ENCODE measurements around the gene DLGAP1.
"Not testable (repeated sequence)": the region's sequence is repeated elsewhere in the genome, so short reads cannot be mapped to it uniquely, and the experiment has no call there.

DLGAP1 gene

GRCh38 chr18:3712491-3712890, 742.6 kb downstream of the DLGAP1 start:
- DNase-seq: no peak

- DNase-seq: no peak
Measured at GRCh38 chr18:3710712-3711301, 744.3 kb downstream of the DLGAP1 start.

GRCh38 chr18:3709205-3709604, 745.9 kb downstream of the DLGAP1 start:
- DNase-seq: no peak

DNA sequence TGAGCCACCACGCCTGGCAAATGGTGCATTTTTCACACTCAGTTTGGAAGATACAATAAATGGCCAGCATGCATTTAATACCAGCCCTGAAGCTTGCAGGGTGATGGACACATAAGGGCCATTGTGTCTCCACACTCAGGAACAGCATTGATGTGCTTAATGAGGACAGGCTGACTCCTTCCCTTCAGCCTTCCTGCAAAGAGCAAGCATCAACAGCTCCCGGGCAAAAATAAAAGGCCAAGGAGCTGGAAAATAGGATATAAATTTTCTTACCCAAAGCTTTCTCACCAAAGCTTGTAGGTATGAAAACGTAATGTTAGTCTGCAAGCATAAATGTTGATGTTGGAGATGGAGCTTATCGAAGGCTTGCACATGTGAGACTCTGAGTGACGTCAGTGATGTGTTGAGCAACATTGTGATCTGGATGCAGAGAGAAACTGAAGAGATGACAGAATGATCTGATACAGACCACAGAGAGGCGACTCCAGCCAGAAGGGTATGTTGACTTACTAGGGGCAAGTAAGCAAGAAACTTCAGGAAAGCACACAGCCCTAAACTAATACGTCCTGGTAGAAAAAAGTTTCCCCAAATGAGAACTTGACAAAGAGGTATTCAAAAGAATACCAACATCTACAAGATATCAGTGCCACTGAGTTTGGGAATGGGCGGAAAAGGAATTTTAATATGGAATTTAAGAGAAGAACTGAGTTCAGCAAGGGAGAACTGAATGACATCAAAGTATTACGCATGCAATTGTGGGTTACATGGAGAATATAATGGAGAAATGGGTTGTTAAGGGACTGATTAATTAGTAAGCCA, 748.6 kb downstream of the DLGAP1 start:
- no peak for DNase-seq

GRCh38 chr18:3704556-3705344, 750.4 kb downstream of the DLGAP1 start:
- no peak for DNase-seq

- peak in 1 of 5 donors; percentile 6 for DNase-seq
Measured at GRCh38 chr18:3703732-3704176, 751.4 kb downstream of the DLGAP1 start.

GRCh38 chr18:3699707-3700567, 755.2 kb downstream of the DLGAP1 start:
- not testable (repeated sequence) for DNase-seq

DNA sequence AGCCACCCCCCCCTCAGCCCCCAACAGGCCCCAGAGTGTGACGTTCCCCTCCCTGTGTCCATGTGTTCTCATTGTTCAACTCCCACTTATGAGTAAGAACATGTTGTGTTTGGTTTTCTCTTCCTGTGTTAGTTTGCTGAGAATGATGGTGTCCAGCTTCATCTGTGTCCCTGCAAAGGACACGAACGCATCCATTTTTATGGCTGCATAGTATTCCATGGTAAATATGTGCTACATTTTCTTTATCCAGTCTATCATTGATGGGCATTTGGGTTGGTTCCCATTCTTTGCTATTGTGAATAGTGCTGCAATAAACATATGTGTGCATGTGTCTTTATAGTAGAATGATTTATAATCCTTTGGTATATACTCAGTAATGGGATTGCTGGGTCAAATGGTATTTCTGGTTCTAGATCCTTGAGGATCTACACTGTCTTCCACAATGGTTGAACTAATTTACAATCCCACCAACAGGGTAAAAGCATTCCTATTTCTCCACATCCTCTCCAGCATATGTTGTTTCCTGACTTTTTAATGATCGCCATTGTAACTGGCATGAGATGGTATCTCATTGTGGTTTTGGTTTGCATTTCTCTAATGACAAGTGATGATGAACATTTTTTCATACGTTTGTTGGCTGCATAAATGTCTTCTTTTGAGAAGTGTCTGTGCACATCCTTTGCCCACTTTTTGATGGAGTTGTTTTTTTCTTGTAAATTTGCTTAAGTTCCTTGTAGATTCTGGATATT, 760.9 kb downstream of the DLGAP1 start:
- not testable (repeated sequence) for DNase-seq

DNA sequence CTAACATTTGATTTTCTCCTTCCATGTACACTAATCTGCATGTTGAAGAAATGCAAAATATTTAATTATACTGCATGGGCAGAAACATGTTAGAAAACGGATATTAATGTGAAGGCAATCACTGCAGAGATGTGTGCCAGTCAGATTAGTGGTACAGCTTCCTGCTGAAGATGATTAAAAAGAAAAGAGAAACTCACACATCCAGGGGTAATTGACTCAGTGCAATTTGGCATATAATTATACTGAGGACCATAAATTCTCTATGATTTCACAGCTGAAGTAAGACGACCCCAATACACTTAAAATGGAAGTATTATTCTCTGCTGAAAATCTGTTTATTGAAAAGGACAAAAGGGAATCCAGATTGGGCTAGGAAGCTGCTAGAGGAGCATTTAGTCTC, 761.7 kb downstream of the DLGAP1 start:
- no peak for DNase-seq

- no peak for DNase-seq
Measured at GRCh38 chr18:3692691-3693090, 762.4 kb downstream of the DLGAP1 start.

- no peak for DNase-seq
Measured at GRCh38 chr18:3692113-3692621, 762.9 kb downstream of the DLGAP1 start.

GRCh38 chr18:3691705-3692104, 763.4 kb downstream of the DLGAP1 start:
- DNase-seq: no peak

DNA sequence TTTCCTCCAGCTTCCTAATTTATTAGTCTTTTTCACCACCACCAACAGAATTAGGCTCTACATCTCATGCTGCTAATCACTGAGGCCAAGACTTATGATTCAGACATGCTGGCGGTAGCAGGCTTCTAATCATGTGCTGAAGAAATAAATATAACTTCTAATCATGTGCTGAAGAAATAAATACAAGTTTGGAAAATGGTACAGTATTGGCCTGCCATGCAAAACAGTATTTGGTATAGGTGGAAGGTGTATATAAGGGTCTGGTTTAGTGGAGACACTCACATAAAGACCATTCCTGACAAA, 764.4 kb downstream of the DLGAP1 start:
- DNase-seq: no peak

DNA sequence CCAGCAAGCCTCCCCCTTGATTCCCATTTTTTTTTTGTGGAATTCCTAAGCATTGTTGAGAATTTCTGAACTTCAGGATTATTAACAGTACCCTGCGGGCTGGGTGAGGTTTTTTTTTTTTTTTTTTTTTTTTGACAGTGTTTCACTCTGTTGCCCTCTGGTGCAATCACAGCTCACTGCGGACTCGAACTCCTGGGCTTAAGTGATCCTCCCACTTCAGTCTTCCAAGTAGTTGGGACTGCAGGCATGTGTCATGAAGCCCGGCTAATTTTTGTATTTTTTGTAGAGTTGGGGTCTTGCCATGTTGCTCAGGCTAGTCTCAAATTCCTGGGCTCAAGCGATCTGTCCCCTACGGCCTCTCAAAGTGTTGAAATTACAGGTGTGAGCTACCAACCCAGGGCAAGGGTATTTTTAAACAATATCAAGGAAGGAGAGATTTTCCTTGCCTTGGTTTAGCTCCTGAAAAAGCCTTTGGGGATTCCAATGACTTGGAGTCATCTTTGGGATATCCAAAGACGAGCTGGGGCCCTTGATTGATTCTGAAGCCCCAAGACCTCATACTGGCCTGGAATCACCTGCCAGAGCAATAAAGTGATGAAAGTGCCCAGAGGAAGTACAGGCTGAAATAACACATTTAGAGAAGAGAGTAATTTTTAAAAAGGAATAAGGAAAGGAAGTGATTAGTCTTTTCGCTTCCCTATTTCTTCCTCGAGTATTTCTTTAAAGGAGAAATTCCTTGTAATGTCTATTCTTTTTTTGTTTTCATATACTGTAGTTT, 764.9 kb downstream of the DLGAP1 start:
- DNase-seq: no peak

DNA sequence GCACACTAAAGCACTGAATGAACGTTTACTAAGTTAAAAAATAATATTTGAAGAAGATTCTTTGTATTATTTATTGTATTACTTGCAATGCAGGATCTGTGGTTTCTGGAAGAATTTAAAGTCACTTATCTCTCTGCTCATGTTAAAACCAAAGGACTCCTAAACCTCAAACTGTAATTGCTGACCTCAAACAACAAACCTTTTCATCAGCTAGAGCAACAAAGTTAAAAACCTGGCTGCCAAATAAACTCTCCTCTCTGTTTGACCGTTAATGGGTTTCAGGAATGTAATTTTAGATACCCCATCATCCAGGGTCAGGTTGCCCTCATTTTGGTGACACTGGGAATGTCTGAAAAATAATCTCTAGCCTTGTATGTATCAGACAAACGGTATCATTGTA, 766.0 kb downstream of the DLGAP1 start:
- DNase-seq: no peak

DNA sequence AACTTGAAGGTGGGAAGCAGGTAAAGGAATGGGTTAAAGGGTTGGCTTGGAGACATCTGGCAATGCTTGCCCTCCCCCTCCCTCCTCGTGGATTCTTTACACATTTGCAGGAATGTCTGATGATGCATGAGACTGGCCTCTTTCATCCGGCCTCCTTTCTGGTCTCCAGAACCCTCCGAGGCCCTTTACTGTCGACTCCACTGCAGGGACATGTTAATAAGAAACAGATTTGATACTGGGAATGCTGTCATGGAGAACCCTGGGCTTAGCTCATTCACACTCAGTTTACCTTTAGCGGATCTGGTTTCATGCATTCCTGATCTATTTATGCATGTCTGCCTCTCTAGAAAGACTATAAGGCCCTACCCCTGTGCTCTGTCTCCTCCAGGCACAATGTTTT, 766.4 kb downstream of the DLGAP1 start:
- DNase-seq: no peak

DNA sequence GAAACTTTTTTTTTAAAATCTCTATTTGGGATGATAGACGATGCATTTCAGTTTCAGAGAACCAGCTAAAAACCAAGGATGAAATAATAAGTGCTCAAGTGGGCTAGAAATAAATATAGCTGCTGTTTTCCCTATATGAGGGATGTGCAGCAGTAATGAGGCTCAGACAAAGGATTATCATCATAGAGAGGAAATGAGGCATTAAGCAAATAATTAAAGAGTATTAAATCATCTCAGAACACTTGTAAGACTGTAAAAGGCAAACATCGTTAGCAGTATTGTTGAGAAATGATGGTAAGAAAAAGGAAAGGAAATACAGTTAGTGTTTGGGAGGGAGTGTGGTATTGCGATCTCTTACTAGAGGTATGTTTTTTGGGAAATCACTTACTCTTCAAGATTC, 771.6 kb downstream of the DLGAP1 start:
- no peak for DNase-seq

DNA sequence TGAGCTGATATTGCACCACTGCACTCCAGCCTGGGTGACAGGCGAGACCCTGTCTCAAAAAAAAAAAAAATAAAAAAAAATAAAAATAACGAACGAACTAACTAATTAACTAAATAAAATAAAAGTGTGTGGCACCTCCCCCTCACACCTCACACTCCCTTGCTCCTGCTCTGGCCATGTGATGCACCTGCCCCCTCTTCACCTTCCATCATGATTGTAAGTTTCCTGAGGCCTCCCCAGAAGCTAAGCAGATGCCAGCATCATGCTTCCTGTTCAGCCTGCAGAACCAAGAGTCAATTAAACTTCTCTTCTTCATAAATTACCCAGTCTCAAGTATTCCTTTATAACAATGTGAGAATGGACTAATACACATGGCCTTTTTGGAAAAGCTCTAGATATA, 773.0 kb downstream of the DLGAP1 start:
- no peak for DNase-seq

DNA sequence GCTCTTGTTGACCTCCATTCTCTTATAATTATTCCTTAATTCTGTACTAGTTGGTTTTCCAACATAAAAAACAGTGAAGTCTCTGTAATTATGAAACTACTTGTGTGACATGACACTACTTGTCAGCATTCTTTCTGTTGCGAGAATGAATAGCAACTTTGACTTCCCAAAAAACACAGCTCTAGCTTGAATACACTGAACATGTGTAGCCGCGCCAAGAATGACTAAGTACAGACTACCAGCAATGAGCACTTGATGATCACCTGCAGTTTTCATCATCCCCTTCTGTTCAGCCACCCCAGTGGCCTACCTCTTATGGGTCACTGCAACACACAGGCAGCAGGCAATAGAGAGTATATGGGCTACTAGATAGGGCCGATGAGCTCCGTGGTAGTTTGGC, 775.9 kb downstream of the DLGAP1 start:
- no peak for DNase-seq

- no peak for DNase-seq
Measured at GRCh38 chr18:3675994-3676393, 779.1 kb downstream of the DLGAP1 start.

DNA sequence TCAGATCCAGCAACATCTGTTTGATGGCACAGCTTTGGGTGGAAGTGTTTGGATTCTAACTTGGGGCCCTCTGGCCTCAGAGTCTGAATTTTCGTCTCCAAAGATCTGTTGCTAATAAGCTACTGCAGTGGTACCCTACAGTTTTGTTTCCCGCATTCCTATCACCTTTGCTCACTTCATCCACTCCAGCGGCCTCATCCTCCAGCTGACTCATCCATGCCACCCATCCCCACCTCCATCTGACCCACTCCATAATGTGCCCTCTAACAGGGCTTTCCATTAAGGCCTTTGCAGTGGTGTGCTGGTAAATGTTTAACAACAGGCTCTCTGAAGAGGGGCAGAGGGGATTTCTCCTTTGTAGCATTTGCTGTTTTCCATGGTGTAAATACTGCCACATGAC, 779.7 kb downstream of the DLGAP1 start:
- DNase-seq: no peak
